ENCODE results near the gene SART3. TPM values are rescaled to one million over a fixed set of nuclear protein-coding genes. Genes with fewer than 3 reads are reported as not detected.

SART3 gene
- total RNA-seq, 4 donors from 2014 or later: 48.4 to 77.4 (median 72.1) TPM

DNA sequence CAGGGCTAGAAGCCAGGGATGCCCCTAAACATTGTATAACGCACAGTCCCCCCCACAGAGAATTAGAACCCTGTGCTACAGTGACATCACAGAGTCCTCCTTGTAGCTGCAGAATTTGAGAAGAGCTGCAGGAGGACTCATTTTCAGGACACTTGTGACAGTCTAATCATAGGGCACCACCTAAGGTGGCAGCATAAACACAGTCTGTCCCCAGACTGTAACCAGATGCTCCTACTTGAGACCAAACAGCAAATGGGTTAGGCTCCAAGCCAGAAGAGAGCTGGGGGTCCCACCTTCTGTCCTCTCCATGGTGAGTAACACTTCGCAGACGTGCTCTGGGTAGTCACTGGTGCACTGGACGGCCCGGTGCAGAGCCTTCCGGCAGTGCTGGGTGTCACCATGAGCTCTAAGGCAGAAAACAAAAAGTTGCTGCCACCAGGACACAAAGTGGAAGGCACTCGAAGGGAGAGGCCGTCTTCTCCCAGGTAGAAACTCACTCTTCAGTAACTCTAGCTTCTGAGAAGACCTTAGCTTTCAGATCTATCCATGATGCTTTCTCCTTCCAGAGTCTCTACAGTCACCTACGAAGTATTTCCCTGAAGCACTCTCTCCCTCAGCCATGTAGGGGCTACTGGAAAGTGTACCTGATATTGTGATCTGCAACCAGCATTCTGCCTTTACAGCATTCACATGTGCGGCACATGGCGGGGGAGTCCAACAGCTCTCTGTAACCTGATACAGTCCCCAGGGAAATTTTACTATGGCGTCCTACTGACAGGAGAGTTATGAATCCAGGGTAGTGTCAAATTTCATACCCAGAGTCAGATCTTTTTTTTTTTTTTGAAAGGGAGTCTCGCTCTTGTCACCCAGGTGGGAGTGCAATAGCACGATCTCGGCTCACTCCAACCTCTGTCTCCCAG lies 28.8 kb downstream of the SART3 start:
- 84 to 86% methylated on average over 15 of the region's 15 CpGs for WGBS, 2 donors
- intact Hi-C loops (cut with DNase I; ENCODE audit: low total_unique reads): no loop called here
- no peak for TF ChIP-seq POLR2A (IDR thresholded peaks at IDR 0.05)
- TF ChIP-seq, protein P1, sequence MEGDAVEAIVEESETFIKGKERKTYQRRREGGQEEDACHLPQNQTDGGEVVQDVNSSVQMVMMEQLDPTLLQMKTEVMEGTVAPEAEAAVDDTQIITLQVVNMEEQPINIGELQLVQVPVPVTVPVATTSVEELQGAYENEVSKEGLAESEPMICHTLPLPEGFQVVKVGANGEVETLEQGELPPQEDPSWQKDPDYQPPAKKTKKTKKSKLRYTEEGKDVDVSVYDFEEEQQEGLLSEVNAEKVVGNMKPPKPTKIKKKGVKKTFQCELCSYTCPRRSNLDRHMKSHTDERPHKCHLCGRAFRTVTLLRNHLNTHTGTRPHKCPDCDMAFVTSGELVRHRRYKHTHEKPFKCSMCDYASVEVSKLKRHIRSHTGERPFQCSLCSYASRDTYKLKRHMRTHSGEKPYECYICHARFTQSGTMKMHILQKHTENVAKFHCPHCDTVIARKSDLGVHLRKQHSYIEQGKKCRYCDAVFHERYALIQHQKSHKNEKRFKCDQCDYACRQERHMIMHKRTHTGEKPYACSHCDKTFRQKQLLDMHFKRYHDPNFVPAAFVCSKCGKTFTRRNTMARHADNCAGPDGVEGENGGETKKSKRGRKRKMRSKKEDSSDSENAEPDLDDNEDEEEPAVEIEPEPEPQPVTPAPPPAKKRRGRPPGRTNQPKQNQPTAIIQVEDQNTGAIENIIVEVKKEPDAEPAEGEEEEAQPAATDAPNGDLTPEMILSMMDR (IDR thresholded peaks at IDR 0.05): no peak

DNA sequence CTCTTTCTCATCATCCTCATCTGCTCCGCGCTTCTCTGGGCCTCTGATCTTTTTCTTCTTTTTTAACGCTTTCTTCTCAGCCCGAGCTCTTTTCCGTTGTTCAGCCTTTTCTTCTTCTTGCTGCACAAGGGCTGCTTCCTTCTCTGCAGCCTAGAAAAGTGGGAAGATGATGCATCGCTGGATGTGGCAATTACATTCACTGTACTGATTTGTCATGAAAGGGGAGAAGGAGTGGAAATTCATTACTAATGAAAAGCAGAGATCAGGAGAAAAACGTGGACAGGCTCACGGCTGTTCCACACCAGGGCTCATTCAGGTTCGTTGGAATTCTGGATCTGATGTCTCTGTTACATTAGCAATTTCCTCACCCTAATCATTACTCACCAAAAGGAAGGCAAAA lies 30.8 kb downstream of the SART3 start:
- 89 to 93% methylated on average over 9 of the region's 9 CpGs for WGBS, 2 donors
- no peak overlapping the region for H3K4me3 ChIP-seq (ENCODE audit: low read depth, poor library complexity, severe bottlenecking)
- intact Hi-C loops (cut with DNase I; ENCODE audit: low total_unique reads): no loop called here
- TF ChIP-seq POLR2A (IDR thresholded peaks at IDR 0.05): no peak
- TF ChIP-seq, protein P1 (IDR thresholded peaks at IDR 0.05): no peak
- DNase-seq (ENCODE audit: low spot score in 2 of 2): no peak

More for the DNA sequence above, 28.8 kb downstream of the SART3 start:
- H3K4me3 ChIP-seq (ENCODE audit: low read depth, poor library complexity, severe bottlenecking): no peak overlapping the region
- no peak for DNase-seq (ENCODE audit: low spot score in 2 of 2)

DNA sequence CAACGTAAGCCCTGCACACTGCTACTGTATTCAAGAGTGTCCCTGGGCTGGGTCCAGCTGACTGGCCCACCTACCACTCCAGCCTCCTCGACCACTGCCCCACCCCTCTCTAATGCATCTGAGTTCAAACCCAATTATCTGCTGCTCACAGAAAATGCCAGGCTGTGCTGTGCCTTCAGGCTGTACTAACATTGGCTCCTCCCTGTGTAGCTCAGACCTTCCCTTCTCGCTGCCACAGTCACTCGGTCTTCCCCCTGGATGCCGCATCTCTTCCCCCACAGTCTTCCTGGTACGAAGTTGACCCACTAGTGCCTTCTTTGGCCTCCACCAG lies 33.8 kb downstream of the SART3 start:
- intact Hi-C loops (cut with DNase I; ENCODE audit: low total_unique reads): no loop called here
- no peak for DNase-seq (ENCODE audit: low spot score in 2 of 2)
- 78 to 83% methylated on average over 6 of the region's 6 CpGs for WGBS, 2 donors
- TF ChIP-seq POLR2A (IDR thresholded peaks at IDR 0.05): no peak
- TF ChIP-seq, protein P1 (IDR thresholded peaks at IDR 0.05): no peak
- no peak overlapping the region for H3K4me3 ChIP-seq (ENCODE audit: low read depth, poor library complexity, severe bottlenecking)

DNA sequence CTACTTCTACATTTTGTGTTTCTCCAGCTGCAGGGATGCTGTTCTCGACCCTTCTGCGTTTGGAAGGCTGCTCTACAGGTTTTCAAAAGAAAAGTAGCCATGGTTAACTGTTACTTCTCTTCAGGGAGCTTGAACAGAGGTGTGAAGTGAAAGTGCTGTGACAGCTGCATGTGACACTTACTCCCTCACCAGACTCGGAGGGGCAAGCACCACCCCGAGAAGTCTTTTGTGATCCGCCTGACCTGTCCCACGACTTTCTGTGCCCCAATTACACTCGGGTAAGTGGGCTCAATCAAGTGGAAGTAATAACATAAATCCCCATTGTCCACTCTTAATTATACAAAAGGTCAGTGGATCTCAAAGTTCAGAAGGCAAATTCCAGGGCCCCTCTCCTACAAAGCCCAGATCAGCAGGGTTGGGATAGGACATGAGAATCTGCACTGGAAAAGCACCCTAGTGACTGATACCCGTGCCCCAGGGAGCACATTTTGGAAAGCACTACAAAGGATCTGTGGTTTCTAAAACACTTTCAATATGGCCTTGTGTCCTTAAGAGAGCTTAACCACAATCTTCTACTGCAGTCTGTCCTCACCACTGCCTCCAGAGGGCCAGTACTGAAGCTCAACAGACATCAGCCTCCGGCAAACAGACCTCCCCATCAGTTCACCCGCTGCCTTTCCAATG lies 34.3 kb downstream of the SART3 start:
- no peak for TF ChIP-seq POLR2A (IDR thresholded peaks at IDR 0.05)
- TF ChIP-seq, protein P1 (IDR thresholded peaks at IDR 0.05): no peak
- no peak for DNase-seq (ENCODE audit: low spot score in 2 of 2)
- WGBS, 2 donors: 78 to 80% methylated on average over 10 of the region's 10 CpGs
- intact Hi-C loops (cut with DNase I; ENCODE audit: low total_unique reads): no loop called here
- H3K4me3 ChIP-seq (ENCODE audit: low read depth, poor library complexity, severe bottlenecking): no peak overlapping the region

DNA sequence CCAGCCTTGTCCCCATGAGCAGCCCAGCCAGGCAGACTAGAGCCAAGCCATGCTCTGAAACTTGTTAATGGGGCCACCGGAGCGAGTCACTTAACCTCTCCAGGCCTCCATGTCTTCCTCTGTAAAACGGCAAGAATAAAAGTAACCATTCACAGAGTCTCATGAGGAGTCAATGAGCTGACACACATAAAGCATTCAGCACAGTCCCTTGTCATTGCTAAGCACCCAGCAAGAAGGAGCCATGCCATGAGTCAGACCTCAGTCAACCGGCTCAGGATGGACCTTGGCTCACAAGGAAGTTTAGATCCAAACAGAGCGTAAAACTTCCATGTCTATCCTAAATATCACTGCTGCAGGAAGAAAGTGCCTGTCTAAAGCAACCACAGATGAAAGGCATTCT lies 35.3 kb downstream of the SART3 start:
- TF ChIP-seq POLR2A (IDR thresholded peaks at IDR 0.05): no peak
- TF ChIP-seq, protein P1 (IDR thresholded peaks at IDR 0.05): no peak
- no peak for DNase-seq (ENCODE audit: low spot score in 2 of 2)
- H3K4me3 ChIP-seq (ENCODE audit: low read depth, poor library complexity, severe bottlenecking): no peak overlapping the region
- WGBS, 2 donors: 88 to 89% methylated on average over 5 of the region's 5 CpGs
- intact Hi-C loops (cut with DNase I; ENCODE audit: low total_unique reads): no loop called here
